ENCODE results near the gene SLC8A3.

- TF ChIP-seq EZH2 (IDR thresholded peaks at IDR 0.05; ENCODE audit: borderline replicate concordance, low read length) = no peak
- TF ChIP-seq CTCF (IDR thresholded peaks at IDR 0.05; ENCODE audit: low read length) = no peak
Observed at GRCh38 chr14:70033116-70033515, 155.6 kb downstream of the SLC8A3 start.
